VCaP (cell line): Measurements from ENCODE around the gene TDRD15.

Source experiments
- H3K27ac ChIP-seq: fragments of 450-650 bp; 2 replicates; pipeline ENCODE4 v1.5.1; 2017
- TF ChIP-seq, protein P1 (sequence below): fragments of 450-650 bp; conservative IDR thresholded peaks from 2 replicates; pipeline ENCODE4 v1.5.1; 2017; ENCODE audit warnings: mild to moderate bottlenecking, moderate library complexity

TDRD15 gene

GRCh38 chr2:21104030-21104660 is 19.6 kb upstream of the TDRD15 start:
- peak overlapping the region; percentile 64 for H3K27ac ChIP-seq
- TF ChIP-seq, protein P1, sequence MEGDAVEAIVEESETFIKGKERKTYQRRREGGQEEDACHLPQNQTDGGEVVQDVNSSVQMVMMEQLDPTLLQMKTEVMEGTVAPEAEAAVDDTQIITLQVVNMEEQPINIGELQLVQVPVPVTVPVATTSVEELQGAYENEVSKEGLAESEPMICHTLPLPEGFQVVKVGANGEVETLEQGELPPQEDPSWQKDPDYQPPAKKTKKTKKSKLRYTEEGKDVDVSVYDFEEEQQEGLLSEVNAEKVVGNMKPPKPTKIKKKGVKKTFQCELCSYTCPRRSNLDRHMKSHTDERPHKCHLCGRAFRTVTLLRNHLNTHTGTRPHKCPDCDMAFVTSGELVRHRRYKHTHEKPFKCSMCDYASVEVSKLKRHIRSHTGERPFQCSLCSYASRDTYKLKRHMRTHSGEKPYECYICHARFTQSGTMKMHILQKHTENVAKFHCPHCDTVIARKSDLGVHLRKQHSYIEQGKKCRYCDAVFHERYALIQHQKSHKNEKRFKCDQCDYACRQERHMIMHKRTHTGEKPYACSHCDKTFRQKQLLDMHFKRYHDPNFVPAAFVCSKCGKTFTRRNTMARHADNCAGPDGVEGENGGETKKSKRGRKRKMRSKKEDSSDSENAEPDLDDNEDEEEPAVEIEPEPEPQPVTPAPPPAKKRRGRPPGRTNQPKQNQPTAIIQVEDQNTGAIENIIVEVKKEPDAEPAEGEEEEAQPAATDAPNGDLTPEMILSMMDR, result no peak

GRCh38 chr2:21111012-21111411 is 12.8 kb upstream of the TDRD15 start:
- TF ChIP-seq, protein P1, result no peak

GRCh38 chr2:21117688-21118087 is 6.1 kb upstream of the TDRD15 start:
- TF ChIP-seq, protein P1, result no peak
- no peak overlapping the region for H3K27ac ChIP-seq

More at GRCh38 chr2:21111012-21111411, 12.8 kb upstream of the TDRD15 start:
- H3K27ac ChIP-seq, result no peak overlapping the region

GRCh38 chr2:21118302-21118920 is 5.4 kb upstream of the TDRD15 start:
- H3K27ac ChIP-seq, result no peak overlapping the region
- TF ChIP-seq, protein P1, result peak; percentile 82

GRCh38 chr2:21131861-21132260 is 8.1 kb downstream of the TDRD15 start:
- no peak overlapping the region for H3K27ac ChIP-seq
- TF ChIP-seq, protein P1, result no peak

- TF ChIP-seq, protein P1, result no peak
- H3K27ac ChIP-seq, result no peak overlapping the region
Measured at GRCh38 chr2:21135585-21135984, 11.8 kb downstream of the TDRD15 start.

DNA sequence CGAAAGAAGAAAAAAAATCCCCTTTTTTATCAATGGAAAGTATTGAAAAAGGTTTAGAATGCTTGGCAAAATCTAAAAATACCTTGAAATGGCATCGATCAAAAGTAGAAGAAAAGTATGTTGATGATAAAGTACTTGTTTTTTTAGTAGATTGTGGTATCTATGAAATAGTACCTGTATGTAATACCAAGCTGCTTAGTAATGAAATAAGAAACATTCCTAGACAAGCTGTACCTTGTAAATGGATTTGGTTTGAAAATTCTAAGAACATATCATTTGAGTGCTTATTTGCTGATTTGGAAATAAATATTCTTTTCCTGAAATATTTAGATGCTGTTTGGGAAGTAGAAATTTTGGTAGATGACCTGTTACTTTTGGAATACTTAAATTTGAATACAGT is 18.4 kb downstream of the TDRD15 start:
- TF ChIP-seq, protein P1, result no peak
- H3K27ac ChIP-seq, result no peak overlapping the region
